Panc1 (cell line): Measurements from ENCODE around the gene GPR176.

Source experiments
- POLR2AphosphoS5 ChIP-seq: IDR thresholded peaks from 2 replicates; pipeline ENCODE4 v1.6.1; 2012; ENCODE audit warnings: mild to moderate bottlenecking, low read depth, low read length, moderate library complexity
- TCF7L2 ChIP-seq: IDR thresholded peaks from 2 replicates; pipeline ENCODE4 v1.6.1; 2011; ENCODE audit warnings: mild to moderate bottlenecking, low read depth, low read length, inconsistent platforms
- TF ChIP-seq, protein P1 (sequence below): fragments of 450-650 bp; IDR thresholded peaks from 2 replicates; pipeline ENCODE4 v1.5.1; 2017; ENCODE audit warnings: mild to moderate bottlenecking
- TF ChIP-seq, protein P2 (sequence below), 2 experiments: IDR thresholded peaks; 2 replicates each; pipeline ENCODE4 v1.6.1; 2011 to 2012; ENCODE audit warnings: low read depth in 2 of 2, control low read depth in 1 of 2, low read length in 1 of 2, mild to moderate bottlenecking in 1 of 2, moderate library complexity in 1 of 2; ENCODE audit not compliant: insufficient read depth in 1 of 2

DNA sequence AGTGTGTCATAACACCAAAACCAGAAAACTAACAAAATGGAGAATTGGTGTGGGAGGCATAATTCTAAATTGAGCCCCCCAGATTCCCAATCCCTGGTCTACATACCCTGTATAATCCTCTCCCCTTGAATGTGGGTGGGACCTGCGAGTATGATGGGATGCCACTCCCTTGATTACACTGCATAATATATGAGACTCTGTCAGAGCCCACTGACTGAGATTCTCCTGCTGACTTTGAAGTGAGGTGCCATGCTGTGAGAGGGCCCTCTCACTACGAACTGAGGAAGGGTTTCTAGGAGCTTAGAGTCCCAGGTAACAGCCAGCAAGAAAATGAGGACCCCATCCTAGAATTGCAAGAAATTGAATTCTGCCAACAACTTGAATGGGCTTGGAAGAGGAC, 49.5 kb downstream of the GPR176 start:
- TF ChIP-seq, protein P1, sequence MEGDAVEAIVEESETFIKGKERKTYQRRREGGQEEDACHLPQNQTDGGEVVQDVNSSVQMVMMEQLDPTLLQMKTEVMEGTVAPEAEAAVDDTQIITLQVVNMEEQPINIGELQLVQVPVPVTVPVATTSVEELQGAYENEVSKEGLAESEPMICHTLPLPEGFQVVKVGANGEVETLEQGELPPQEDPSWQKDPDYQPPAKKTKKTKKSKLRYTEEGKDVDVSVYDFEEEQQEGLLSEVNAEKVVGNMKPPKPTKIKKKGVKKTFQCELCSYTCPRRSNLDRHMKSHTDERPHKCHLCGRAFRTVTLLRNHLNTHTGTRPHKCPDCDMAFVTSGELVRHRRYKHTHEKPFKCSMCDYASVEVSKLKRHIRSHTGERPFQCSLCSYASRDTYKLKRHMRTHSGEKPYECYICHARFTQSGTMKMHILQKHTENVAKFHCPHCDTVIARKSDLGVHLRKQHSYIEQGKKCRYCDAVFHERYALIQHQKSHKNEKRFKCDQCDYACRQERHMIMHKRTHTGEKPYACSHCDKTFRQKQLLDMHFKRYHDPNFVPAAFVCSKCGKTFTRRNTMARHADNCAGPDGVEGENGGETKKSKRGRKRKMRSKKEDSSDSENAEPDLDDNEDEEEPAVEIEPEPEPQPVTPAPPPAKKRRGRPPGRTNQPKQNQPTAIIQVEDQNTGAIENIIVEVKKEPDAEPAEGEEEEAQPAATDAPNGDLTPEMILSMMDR: no peak
- TF ChIP-seq POLR2AphosphoS5: no peak
- TF ChIP-seq, protein P2, sequence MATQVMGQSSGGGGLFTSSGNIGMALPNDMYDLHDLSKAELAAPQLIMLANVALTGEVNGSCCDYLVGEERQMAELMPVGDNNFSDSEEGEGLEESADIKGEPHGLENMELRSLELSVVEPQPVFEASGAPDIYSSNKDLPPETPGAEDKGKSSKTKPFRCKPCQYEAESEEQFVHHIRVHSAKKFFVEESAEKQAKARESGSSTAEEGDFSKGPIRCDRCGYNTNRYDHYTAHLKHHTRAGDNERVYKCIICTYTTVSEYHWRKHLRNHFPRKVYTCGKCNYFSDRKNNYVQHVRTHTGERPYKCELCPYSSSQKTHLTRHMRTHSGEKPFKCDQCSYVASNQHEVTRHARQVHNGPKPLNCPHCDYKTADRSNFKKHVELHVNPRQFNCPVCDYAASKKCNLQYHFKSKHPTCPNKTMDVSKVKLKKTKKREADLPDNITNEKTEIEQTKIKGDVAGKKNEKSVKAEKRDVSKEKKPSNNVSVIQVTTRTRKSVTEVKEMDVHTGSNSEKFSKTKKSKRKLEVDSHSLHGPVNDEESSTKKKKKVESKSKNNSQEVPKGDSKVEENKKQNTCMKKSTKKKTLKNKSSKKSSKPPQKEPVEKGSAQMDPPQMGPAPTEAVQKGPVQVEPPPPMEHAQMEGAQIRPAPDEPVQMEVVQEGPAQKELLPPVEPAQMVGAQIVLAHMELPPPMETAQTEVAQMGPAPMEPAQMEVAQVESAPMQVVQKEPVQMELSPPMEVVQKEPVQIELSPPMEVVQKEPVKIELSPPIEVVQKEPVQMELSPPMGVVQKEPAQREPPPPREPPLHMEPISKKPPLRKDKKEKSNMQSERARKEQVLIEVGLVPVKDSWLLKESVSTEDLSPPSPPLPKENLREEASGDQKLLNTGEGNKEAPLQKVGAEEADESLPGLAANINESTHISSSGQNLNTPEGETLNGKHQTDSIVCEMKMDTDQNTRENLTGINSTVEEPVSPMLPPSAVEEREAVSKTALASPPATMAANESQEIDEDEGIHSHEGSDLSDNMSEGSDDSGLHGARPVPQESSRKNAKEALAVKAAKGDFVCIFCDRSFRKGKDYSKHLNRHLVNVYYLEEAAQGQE (IDR thresholded peaks at IDR 0.05; ENCODE audit: insufficient read depth in 1 of 2, low read depth in 2 of 2, low read length in 1 of 2): no peak
- no peak for TF ChIP-seq TCF7L2
